Transverse colon (tissue), 4 donors: ENCODE data around the gene CD22.

ENCODE experiments used
- POLR2A ChIP-seq: fragments of 450-650 bp; IDR thresholded peaks from one replicate; pipeline ENCODE4 v1.6.1; 2016; ENCODE audit warnings: antibody characterized with exemption, mild to moderate bottlenecking, moderate library complexity
- POLR2AphosphoS5 ChIP-seq, 3 donors: sonication (generic); formaldehyde crosslinking; IDR thresholded peaks; one replicate each; pipeline ENCODE4 v1.6.1; 2016; ENCODE audit warnings: antibody characterized with exemption in 3 of 3
- TF ChIP-seq, protein P1 (sequence below), 5 experiments: fragments of 200-600 bp in 3 of 5; fragments of 450-650 bp in 2 of 5; sonication (generic) in 3 of 5; IDR thresholded peaks; 1 replicate in 2 of 5; 2 replicates in 3 of 5; pipeline ENCODE4 v1.5.1; 2016 to 2017; ENCODE audit warnings: antibody characterized with exemption in 5 of 5, inconsistent platforms in 3 of 5, mild to moderate bottlenecking in 2 of 5, moderate library complexity in 1 of 5

DNA sequence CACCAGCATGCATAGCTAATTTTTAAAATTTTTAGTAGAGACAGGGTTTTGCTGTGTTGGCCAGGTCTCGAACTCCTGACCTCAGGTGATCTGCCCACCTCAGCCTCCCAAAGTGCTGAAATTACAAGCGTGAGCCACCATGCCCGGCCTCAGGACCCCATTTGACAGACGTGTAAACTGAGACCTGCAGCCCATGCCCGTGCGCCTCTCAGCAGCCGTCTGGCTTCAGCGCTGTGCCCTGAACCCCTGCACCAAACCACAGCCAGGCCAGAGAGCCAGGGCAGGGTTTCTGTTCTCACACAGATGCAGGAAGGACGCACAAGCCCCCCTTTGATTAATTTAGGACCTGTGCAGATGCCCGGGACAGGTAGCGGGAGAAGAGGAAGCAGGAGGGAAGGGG is 11.4 kb downstream of the CD22 start:
- TF ChIP-seq, protein P1, sequence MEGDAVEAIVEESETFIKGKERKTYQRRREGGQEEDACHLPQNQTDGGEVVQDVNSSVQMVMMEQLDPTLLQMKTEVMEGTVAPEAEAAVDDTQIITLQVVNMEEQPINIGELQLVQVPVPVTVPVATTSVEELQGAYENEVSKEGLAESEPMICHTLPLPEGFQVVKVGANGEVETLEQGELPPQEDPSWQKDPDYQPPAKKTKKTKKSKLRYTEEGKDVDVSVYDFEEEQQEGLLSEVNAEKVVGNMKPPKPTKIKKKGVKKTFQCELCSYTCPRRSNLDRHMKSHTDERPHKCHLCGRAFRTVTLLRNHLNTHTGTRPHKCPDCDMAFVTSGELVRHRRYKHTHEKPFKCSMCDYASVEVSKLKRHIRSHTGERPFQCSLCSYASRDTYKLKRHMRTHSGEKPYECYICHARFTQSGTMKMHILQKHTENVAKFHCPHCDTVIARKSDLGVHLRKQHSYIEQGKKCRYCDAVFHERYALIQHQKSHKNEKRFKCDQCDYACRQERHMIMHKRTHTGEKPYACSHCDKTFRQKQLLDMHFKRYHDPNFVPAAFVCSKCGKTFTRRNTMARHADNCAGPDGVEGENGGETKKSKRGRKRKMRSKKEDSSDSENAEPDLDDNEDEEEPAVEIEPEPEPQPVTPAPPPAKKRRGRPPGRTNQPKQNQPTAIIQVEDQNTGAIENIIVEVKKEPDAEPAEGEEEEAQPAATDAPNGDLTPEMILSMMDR (IDR thresholded peaks at IDR 0.05), result no peak
- TF ChIP-seq POLR2A, result no peak
- no peak for TF ChIP-seq POLR2AphosphoS5 (IDR thresholded peaks at IDR 0.05)
